ENCODE data around the gene TMEM270. TPM values are rescaled to one million over a fixed set of nuclear protein-coding genes. Genes with fewer than 3 reads are reported as not detected.
"Not testable (repeated sequence)": the region's sequence is repeated elsewhere in the genome, so short reads cannot be mapped to it uniquely, and the experiment has no call there.

The TMEM270 gene
- polyA plus RNA-seq, 4 donors: not detected

DNA sequence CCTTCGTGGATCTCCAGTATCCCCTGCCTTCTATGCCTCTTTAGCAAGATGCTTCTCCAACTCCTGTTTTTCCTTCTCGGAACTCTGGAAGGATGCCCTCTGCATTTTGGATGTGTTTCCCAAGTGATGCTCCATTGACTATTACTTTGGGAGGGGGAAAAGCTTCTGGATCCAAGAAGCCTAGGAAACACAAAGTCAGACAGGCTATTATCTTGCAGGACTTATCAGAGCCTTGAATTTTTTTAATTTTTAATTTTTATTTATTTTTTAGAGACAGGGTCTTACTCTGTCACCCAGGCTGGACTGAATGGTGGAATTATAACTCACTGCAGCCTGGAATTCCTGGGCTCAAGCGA is 21.1 kb downstream of the TMEM270 start:
- DNase-seq (ENCODE audit: low read depth in 4 of 4, low spot score in 3 of 4): no peak

GRCh38 chr7:73884867-73885422 is 24.0 kb downstream of the TMEM270 start:
- DNase-seq (ENCODE audit: low read depth in 4 of 4, low spot score in 3 of 4): not testable (repeated sequence)

DNA sequence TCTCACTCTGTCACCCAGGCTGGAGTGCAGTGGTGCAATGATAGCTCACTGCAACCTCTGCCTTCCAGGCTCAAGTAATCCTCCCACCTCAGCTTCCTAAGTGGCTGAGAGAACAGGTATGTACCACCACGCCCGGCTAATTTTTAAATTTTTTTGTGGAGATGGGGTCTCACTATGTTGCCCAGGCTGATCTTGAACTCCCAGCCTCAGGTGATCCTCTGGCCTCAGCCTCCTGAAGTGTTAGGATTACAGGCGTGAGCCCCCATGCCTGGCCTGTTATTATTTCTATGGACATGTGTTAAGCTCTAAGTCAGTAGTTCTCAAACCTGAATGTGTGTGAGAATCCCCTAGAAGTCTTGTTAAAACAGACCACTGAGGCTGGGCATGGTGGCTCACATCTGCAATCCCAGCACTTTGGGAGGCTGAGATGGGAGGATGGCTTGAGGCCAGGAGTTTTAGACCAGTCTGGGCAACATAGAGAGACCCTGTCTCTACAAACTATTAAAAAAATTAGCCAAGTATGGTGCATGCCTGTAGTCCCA is 24.5 kb downstream of the TMEM270 start:
- DNase-seq (ENCODE audit: low read depth in 4 of 4, low spot score in 3 of 4): no peak

DNA sequence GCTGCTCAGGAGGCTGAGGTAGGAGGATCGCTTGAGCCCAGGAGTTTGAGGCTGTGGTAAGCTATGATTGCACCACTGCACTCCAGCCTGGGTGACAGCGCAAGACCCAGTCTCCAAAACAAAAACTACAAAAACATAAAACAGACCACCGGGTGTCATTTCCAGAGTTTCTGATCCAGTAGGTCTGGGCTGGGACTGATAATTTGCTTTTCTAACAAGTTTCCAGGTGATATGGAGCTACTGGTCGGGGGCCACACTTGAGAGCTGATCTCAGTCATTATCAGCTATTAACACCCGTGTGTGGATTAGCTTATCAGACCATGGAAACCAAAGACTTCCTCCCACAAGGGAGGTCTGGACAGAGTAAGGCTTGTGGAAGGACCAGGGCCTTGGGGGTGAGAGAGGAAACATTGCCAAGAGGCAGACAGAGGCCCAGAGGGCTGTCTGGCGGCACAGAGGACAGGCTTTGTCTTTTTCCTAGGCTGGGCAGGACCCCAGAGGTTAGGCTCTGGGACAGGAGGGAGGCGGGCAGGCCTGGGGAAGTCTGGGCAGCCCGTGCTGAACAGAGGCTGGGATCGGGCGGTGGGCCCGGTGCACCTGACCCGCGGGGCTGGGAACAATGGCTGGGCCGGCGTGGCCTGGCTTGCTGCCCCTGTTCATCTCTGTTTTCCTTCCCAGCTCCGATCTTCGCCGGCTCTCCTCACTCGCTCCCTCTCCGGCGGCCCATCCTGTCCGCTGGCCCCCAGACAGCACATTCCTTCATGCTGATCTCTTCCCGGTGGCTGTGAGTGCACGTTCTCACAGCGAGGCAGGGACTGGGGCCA is 25.2 kb downstream of the TMEM270 start:
- DNase-seq (ENCODE audit: low read depth in 4 of 4, low spot score in 3 of 4): no peak

GRCh38 chr7:73887762-73888161 is 26.8 kb downstream of the TMEM270 start:
- DNase-seq (ENCODE audit: low read depth in 4 of 4, low spot score in 3 of 4): no peak

DNA sequence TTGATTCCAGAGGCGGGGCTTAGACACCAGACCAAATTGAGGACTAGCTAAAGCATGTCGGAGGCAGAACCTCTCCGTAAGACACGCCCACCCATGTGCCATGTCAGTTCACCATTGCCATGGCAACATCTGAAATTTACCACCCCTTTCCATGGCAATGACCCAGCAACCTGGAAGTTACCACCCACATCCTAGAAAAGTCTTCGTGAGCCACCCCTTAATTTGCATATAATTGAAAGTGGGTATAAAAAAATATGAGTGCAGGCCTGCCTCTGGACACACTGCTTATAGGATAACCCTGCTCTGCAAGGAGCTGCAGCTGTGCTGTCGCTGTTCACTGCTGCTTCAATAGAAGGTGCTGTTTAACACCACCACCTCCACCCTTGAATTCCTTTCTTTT is 28.0 kb downstream of the TMEM270 start:
- no peak for DNase-seq (ENCODE audit: low read depth in 4 of 4, low spot score in 3 of 4)

- DNase-seq (ENCODE audit: low read depth in 4 of 4, low spot score in 3 of 4): no peak
Observed at GRCh38 chr7:73890555-73891147, 29.7 kb downstream of the TMEM270 start.

GRCh38 chr7:73891178-73891885 is 30.4 kb downstream of the TMEM270 start:
- no peak for DNase-seq (ENCODE audit: low read depth in 4 of 4, low spot score in 3 of 4)

- no peak for DNase-seq (ENCODE audit: low read depth in 4 of 4, low spot score in 3 of 4)
Observed at GRCh38 chr7:73892003-73892999, 31.3 kb downstream of the TMEM270 start.

DNA sequence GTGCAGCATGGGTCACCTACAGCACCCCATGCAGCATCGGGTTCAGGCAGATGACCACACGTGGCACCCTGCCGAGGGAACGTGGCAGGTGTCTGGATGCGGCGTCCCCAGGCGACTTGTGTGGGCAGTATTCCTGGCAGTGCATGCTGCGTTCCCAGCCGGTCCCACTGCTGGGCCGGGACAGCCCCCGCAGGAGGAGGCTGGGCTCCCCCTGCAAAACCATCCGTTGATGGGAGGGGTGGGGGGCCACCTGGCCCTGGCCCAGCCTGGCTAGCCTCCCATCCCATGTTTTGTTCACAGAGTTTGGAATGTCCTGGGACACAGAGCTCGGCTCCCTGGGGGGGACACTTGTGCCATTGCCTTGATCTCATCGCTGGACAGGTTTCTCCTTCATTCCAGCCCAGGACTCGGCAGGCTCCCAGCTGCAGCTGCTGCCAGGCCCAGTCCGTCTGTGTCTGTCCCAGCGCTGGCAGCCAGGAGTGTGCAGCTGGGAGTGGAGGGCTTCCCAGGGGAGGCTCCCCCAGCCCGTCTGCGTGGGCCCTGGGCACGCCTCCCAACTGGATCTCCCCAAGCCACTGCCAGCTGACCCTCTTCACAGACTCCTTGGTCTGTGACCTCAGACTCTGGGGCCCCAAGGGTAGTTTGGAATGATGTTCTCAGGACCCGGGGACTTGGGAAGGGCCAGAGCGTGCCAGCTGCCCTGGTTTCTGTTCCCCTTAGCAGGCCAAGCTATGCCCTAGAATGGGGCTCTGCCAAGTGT is 32.6 kb downstream of the TMEM270 start:
- no peak for DNase-seq (ENCODE audit: low read depth in 4 of 4, low spot score in 3 of 4)

DNA sequence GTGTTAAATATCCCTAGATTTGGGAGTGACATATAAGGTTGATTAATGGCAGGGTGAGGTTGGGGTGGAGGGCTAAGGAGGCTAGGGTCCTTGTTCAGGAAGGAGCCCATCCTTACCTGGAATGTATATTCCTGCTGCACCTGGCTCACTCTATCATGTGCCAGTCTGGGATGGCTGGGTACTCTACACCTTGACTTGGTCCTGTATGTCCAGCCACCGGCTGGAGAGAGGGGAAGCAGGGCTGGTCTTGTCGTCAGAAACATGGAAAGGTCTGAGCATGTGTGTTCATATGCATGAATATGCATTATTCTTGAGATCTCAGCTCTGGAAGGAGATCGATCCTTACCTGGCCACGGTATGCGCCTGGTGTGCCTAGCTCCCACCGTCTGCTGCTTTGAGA is 33.2 kb downstream of the TMEM270 start:
- DNase-seq (ENCODE audit: low read depth in 4 of 4, low spot score in 3 of 4): no peak

- peak in 1 of 4 donors; percentile 36 for DNase-seq (ENCODE audit: low read depth in 4 of 4, low spot score in 3 of 4)
Observed at GRCh38 chr7:73894733-73895551, 34.0 kb downstream of the TMEM270 start.

DNA sequence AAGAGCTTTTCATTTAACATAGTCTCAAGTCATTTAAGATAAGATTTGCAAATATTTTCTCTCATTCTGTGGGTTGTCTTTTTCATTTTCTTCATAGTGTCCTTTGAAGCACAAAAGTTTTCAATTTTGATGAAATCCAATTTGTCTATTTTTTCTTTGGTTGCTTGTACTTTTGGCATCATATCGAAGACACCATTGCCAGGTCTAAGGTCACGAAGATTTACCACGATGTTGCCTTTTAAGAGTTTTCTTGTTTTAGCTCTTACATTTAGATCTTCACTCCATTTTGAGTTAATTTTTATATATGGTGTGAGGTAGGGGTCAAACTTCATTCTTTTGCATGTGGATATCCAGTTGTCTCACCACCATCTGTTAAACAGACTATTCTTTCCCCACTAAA is 34.7 kb downstream of the TMEM270 start:
- no peak for DNase-seq (ENCODE audit: low read depth in 4 of 4, low spot score in 3 of 4)

- DNase-seq (ENCODE audit: low read depth in 4 of 4, low spot score in 3 of 4): no peak
Observed at GRCh38 chr7:73896454-73896853, 35.5 kb downstream of the TMEM270 start.

DNA sequence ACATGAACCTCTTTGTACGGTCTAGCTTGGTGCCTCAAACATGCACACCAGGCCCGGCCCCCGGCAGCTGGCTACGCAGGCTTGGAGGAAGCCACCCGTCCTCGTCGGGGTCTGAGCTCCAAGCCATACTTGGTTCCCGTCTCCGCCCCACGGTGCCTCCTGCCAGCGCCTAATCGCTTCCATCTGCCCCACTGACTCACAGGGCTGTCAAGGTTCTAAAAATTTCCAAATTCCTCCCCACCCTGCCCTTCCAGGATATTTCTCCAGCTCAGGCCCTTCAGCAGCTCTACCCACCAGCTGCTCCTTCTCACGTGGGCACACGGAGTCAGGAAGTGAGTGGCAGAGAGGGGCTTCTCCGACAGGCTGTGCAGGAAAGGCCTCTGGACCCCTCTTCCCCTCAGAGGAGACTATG is 38.8 kb downstream of the TMEM270 start:
- no peak for DNase-seq (ENCODE audit: low read depth in 4 of 4, low spot score in 3 of 4)

GRCh38 chr7:73900286-73900685 is 39.3 kb downstream of the TMEM270 start:
- no peak for DNase-seq (ENCODE audit: low read depth in 4 of 4, low spot score in 3 of 4)

GRCh38 chr7:73901231-73901822 is 40.4 kb downstream of the TMEM270 start:
- DNase-seq (ENCODE audit: low read depth in 4 of 4, low spot score in 3 of 4): no peak

Measured in left renal pelvis (tissue), 4 donors.